HepG2 (cell line): ENCODE data around the gene SUPT20HL2.

Source experiments
- BHLHE40 ChIP-seq: IDR thresholded peaks from 2 replicates; pipeline ENCODE4 v1.6.1; 2011; ENCODE audit warnings: low read length, improper control_type of control experiment
- CAMTA2 ChIP-seq: sonication (generic); formaldehyde crosslinking; IDR thresholded peaks from 2 replicates; pipeline ENCODE4 v1.4.0; 2020; ENCODE audit warnings: mild to moderate bottlenecking, missing genetic modification reagents, borderline replicate concordance
- POLR2A ChIP-seq, 2 experiments: IDR thresholded peaks; 2 replicates each; pipeline ENCODE4 v1.6.1; 2011; ENCODE audit warnings: low read depth in 2 of 2, low read length in 2 of 2, mild to moderate bottlenecking in 1 of 2, moderate library complexity in 1 of 2; ENCODE audit not compliant: insufficient read depth in 1 of 2
- PTBP1 ChIP-seq: fragments of 200-400 bp; formaldehyde crosslinking; IDR thresholded peaks from 2 replicates; pipeline ENCODE4 v1.6.1; 2018; ENCODE audit warnings: low read length, low read depth; ENCODE audit not compliant: poor library complexity, severe bottlenecking
- SP2 ChIP-seq: sonication (generic); formaldehyde crosslinking; IDR thresholded peaks from 2 replicates; pipeline ENCODE4 v1.5.1; 2020; ENCODE audit warnings: mild to moderate bottlenecking, missing genetic modification reagents
- STAG1 ChIP-seq: sonication (generic); formaldehyde crosslinking; IDR thresholded peaks from 2 replicates; pipeline ENCODE4 v1.4.0; 2020; ENCODE audit warnings: missing genetic modification reagents
- THYN1 ChIP-seq: sonication (generic); formaldehyde crosslinking; IDR thresholded peaks from 2 replicates; pipeline ENCODE4 v1.8.1; 2023; ENCODE audit warnings: low read depth, mild to moderate bottlenecking, moderate library complexity, missing genetic modification reagents, borderline replicate concordance
- U2AF2 ChIP-seq: fragments of 200-400 bp; formaldehyde crosslinking; IDR thresholded peaks from 2 replicates; pipeline ENCODE4 v1.6.1; 2017; ENCODE audit warnings: low read depth, mild to moderate bottlenecking, low read length
- XRCC5 ChIP-seq: fragments of 200-400 bp; formaldehyde crosslinking; optimal IDR thresholded peaks from 2 replicates; pipeline ENCODE3; 2017; ENCODE audit warnings: mild to moderate bottlenecking, low read length
- ZNF180 ChIP-seq: sonication (generic); formaldehyde crosslinking; IDR thresholded peaks from 2 replicates; pipeline ENCODE4 v1.4.0; 2020; ENCODE audit warnings: low read depth, missing genetic modification reagents, borderline replicate concordance
- ZNF276 ChIP-seq: sonication (generic); formaldehyde crosslinking; IDR thresholded peaks from 2 replicates; pipeline ENCODE4 v1.4.0; 2020; ENCODE audit warnings: mild to moderate bottlenecking, low read depth, missing genetic modification reagents
- TF ChIP-seq, protein P1 (sequence below): sonication (generic); formaldehyde crosslinking; IDR thresholded peaks from 2 replicates; pipeline ENCODE4 v1.5.0; 2020; ENCODE audit warnings: mild to moderate bottlenecking, missing genetic modification reagents, moderate library complexity
- TF ChIP-seq, protein P2 (sequence below): sonication (generic); formaldehyde crosslinking; IDR thresholded peaks from 2 replicates; pipeline ENCODE4 v1.5.0; 2020; ENCODE audit warnings: missing genetic modification reagents

DNA sequence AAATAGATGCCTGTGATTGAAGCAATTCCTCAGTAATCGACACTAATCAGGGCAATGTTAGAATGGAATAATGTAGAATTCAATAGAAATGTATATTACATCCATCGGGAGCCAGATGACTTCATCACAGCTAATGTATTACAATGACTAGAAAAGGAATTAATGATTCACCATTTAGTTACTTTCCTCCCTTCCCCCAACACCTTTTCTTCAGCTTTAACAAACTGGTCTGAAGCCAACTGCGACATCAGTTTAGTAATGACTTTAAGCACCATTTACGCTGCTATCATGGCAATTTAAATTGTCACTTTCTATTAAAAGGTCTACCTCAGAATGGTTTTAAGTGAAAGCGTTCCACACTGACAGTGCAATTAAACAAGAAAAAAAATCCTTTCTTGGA is 45.1 kb downstream of the SUPT20HL2 start:
- TF ChIP-seq U2AF2: no peak
- no peak for TF ChIP-seq STAG1 (CRISPR knock-in tag)
- TF ChIP-seq THYN1 (CRISPR knock-in tag): no peak
- TF ChIP-seq ZNF180: no peak
- TF ChIP-seq XRCC5: no peak
- TF ChIP-seq, protein P1, sequence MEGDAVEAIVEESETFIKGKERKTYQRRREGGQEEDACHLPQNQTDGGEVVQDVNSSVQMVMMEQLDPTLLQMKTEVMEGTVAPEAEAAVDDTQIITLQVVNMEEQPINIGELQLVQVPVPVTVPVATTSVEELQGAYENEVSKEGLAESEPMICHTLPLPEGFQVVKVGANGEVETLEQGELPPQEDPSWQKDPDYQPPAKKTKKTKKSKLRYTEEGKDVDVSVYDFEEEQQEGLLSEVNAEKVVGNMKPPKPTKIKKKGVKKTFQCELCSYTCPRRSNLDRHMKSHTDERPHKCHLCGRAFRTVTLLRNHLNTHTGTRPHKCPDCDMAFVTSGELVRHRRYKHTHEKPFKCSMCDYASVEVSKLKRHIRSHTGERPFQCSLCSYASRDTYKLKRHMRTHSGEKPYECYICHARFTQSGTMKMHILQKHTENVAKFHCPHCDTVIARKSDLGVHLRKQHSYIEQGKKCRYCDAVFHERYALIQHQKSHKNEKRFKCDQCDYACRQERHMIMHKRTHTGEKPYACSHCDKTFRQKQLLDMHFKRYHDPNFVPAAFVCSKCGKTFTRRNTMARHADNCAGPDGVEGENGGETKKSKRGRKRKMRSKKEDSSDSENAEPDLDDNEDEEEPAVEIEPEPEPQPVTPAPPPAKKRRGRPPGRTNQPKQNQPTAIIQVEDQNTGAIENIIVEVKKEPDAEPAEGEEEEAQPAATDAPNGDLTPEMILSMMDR: no peak
- TF ChIP-seq SP2: no peak
- TF ChIP-seq POLR2A (IDR thresholded peaks at IDR 0.05; ENCODE audit: insufficient read depth in 1 of 2, low read depth in 2 of 2, low read length in 2 of 2): no peak
- no peak for TF ChIP-seq BHLHE40
- TF ChIP-seq PTBP1: no peak
- TF ChIP-seq, protein P2, sequence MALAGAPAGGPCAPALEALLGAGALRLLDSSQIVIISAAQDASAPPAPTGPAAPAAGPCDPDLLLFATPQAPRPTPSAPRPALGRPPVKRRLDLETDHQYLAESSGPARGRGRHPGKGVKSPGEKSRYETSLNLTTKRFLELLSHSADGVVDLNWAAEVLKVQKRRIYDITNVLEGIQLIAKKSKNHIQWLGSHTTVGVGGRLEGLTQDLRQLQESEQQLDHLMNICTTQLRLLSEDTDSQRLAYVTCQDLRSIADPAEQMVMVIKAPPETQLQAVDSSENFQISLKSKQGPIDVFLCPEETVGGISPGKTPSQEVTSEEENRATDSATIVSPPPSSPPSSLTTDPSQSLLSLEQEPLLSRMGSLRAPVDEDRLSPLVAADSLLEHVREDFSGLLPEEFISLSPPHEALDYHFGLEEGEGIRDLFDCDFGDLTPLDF: no peak
- TF ChIP-seq ZNF276: no peak
- TF ChIP-seq CAMTA2: no peak
